ENCODE measurements around the gene ADAMTSL5.
A peak's percentile ranks its signal among the peaks of the same experiment; 100 is the strongest.

ADAMTSL5 gene

DNA sequence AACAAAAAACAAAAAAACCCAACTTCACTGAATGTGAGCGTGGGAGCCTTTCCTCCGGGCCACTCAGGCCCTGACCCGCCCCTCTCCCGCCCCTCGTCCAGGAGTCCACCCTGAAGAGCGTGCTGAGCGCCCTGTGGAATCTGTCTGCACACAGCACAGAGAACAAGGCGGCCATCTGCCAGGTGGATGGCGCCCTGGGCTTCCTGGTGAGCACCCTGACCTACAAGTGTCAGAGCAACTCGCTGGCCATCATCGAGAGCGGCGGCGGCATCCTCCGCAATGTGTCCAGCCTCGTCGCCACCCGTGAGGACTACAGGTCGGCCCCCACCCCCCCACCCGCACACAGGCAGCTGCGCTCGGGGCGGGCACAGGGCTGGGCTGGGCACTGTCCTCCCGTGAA lies 51.0 kb downstream of the ADAMTSL5 start:
- DNase-seq: no peak

DNA sequence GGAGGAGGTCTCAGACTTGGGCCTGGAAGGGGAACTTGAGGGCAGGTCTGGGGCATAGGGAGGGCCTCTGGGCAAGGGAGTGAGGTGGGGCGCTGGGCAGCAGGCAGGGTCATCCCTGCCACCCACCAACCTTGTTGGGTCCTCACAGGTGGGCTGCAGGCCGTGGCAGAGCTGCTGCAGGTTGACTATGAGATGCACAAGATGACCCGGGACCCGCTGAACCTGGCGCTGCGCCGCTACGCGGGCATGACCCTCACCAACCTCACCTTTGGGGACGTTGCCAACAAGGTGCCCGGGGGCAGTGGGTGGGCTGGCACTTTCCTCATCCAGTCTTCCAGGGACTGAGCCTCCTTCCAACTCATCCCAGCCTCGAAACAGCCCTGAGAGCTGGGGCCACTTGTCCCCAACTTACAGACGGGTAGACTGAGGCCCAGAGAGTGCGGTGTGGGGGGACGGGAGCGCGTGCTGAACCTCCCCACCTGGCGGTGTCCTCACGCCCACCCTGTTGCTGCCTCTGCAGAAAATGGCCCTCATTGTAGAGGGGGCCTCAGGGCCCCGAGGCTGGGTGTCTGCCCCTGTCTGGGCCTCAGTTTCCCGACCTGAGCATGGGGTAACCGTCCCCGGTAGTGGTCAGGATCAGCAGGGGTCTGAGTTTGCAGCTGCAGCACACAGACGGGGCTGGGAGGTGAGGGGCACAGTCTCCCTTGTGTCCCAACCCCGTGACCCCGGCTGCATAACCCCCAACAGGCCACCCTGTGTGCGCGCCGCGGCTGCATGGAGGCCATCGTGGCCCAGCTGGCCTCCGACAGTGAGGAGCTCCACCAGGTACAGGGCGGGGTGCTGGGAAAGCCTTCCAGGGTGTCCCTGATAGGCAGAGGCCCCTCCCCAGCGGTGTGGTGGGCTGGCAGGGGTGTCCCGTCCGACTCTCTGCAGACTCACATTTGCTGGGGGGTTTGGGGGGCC lies 52.5 kb downstream of the ADAMTSL5 start:
- DNase-seq: no peak

DNA sequence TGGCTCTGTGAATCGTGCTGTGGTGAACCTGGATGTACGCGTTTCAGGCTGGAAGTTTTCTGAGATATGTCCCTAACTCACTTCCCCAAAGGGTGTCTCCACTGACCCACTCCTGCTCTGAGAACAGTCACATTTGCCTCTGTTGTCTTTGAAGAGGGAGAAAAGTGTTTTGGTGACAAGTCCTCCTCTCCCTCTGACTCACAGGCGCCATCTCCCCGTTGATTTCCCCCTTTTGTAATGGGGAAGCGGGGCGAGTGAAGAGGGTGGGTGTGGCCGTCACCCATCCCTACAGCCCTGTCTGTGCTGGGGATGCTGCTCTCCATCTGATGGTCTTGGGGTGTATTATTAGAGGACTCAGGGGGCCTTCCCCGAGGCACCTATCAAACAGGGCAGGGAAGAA lies 53.3 kb downstream of the ADAMTSL5 start:
- DNase-seq: no peak

DNA sequence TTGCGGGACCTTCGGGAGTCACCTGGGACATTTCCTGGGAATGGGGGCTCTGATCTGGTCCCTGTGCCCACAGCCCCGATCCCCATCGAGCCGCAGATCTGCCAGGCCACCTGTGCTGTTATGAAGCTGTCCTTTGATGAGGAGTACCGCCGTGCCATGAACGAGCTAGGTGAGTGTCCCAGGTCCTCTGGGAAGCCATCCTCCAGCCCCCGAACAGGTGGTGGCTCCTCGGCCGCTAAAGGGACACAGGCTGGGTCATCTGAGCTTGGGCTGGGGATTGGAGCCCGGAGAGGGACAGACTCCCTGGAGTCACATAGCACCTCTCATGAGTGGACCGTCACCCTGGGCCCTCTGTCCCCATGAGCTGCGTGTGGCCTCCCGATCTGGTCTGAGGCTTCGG lies 54.9 kb downstream of the ADAMTSL5 start:
- DNase-seq: no peak

DNA sequence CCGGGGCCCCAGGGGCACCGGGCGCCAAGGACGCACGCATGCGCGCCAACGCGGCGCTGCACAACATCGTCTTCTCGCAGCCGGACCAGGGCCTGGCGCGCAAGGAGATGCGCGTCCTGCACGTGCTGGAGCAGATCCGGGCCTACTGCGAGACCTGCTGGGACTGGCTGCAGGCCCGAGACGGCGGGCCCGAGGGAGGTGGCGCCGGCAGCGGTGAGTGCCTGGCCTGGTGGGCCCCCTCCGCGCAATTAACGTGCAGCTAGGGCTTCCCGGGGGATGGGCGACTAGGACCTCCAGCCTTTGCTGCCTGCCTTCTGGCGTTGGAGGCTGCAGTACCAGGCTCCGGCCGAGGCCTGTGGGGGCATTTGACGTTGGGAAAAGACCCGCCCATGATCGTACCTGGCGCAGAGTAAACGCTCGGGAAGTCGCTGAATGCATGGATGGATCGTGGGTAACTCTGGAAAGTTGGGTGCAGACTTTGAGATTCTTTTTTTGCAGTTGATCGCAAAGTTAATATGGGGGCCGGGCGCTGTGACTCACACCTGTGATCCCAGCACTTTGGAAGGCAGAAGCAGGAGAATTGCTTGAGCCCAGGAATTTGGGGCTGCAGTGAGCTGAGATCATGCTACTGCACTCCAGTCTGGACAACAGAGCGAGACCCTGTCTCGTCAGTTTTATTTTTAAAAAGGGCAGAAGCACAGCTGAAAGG lies 55.6 kb downstream of the ADAMTSL5 start:
- DNase-seq: no peak

DNA sequence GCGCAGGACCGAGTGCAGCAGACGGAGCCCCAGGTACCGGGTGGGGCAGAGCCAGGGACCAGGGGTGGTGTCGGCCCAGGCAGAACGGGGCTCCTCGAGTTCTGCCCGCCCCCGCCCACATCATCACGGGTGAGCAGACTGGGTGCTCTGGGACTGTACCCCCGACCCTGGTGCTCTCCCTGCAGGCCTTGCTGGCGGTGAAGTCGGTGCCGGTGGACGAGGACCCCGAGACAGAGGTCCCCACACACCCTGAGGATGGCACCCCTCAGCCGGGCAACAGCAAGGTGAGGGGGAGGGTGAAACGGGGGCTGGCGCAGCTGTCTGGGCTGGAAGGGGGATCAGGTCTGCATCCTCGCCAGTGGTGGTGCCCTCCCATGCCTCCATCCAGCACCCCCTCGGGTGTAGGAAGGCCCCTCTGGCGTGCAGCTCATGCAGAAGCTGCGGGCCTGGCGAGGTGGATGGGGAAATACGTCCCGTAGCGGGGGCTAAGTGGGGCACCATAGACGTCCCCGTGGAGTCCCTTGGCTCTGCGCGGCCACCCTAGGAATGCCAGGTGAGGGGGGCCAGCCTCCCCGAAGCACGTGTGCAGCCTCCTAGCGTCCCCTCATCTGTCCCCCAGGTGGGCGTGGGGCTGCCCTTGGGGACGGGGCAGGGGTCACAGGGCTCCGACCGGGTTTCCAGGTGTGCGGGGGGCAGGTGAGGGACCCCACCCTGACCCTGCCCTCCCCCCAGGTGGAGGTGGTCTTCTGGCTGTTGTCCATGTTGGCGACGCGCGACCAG lies 56.5 kb downstream of the ADAMTSL5 start:
- DNase-seq: no peak

DNA sequence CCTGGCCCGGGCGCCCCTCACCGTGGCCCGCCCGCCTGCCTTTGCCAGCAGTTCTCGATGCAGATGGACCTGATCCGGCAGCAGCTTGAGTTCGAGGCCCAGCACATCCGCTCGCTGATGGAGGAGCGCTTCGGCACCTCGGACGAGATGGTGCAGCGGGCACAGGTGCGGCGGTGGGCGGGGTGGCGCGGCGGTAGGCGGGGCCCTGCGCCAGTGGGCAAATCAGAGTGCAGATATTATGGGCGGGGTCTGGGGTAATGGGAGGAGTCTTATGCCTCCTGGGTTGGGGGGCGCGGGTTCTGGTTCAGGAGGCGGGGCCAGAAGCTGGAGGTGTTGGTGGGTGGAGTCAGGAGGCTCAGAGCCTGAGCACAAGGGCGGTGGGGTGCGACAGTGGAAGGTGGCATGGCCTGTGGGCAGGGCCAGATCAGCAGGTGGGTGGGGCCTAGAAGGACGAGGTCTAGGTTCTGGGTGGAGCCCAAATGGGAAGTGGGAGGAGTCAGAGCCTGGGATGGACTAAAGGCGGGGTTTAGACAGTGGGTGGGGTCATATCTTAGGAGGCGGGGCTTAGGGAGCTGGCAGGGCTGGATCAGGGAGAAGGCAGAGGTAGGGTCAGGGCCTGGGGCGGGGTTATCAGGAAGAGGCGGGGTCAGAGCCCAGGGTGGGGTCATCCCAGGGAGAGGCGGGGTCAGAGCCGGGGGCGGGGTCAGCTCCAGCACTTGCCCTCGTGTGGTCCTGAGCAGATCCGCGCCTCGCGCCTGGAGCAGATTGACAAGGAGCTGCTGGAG lies 57.3 kb downstream of the ADAMTSL5 start:
- DNase-seq: peak; percentile 86

Data from stimulated activated CD8-positive, alpha-beta memory T cell treated with anti-CD3 and anti-CD28 coated beads, Interleukin-4, amount 100 ng/mL, for 48 hours (primary cell).